ENCODE results near the gene KCNE3.

Gene KCNE3

DNA sequence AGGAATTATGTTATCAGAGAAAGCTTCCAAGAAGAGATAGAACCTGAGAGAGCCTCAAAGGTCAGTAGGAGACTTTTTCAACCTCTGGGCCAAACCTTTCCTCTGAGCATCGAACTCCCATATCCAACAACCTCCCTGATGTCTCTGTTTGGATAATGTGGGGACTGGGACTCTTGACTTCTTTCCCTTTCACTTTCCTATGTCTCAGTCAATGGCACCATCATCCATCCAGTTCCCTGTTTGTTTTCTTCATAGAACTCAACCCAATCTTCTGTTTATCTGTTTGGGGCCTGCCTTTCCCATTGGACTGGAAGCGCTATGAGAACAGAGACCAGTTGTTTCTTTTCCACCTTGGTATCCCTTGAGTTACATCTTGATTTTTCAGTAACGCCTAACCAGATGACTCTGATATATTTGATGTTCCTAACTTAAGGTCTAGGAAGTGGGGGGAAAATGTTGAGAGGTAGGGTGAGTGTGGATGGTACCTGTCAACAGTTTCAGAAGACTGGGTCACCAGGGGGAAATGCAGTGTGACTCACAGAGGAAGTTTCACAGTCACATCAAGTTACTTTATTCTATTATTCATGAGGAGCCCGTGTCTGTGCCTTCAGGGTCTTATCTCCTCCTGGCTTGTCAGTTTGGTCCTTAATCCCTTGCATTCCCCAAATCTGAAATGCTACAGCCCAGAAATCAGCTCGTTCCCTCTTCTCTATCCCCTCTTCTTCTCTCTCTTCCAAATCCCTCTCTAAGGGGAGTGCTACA lies 4.5 kb upstream of the KCNE3 start:
- DNase-seq (ENCODE audit: low spot score) = no peak

DNA sequence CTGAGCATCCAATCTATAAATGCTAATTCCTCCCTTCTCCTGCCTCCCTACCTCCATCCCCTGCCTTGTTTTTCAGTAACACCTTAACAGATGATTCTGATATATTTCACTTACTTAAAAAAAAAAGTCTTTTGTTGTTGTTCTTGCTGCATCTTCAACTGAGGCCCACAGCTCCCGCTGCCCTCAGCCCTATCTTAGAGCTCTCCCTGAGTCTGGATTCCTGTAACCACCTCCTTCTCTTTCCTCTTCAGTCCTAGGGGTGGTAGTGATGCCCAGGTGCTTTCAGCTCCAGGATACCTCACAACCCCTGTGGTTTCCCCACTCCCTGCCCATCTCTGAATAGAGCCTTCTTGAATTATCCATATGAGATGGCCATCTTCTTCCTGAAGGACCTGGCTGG lies 3.7 kb upstream of the KCNE3 start:
- no peak for DNase-seq (ENCODE audit: low spot score)

GRCh38 chr11:74470526-74470925 lies 3.2 kb upstream of the KCNE3 start:
- DNase-seq (ENCODE audit: low spot score) = no peak

- no peak for DNase-seq (ENCODE audit: low spot score)
Measured at GRCh38 chr11:74468936-74469335, 1.6 kb upstream of the KCNE3 start.

GRCh38 chr11:74468521-74468920 lies 1.2 kb upstream of the KCNE3 start:
- no peak for DNase-seq (ENCODE audit: low spot score)

DNA sequence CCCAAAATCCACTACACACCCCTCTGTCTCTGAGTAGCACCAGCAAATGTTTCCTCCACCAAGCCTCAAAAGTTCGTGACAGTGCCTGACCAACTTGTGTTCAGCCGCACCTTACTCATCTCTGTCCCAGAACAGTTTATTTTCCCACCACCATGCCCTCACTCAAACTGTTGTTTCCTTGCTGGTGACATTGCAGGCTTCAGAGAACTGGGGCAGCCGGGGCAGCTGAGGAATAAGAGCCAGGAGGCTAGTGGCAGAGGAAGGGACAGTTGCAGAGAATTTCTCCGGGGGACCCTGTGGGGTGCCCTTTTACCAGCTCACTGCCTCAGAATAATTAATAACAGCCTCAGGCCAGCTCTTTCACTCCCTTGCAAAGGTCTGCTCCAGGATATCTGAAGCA lies 709 bp upstream of the KCNE3 start:
- no peak for DNase-seq (ENCODE audit: low spot score)

GRCh38 chr11:74465291-74465708 lies 2.0 kb downstream of the KCNE3 start:
- DNase-seq (ENCODE audit: low spot score) = no peak

DNA sequence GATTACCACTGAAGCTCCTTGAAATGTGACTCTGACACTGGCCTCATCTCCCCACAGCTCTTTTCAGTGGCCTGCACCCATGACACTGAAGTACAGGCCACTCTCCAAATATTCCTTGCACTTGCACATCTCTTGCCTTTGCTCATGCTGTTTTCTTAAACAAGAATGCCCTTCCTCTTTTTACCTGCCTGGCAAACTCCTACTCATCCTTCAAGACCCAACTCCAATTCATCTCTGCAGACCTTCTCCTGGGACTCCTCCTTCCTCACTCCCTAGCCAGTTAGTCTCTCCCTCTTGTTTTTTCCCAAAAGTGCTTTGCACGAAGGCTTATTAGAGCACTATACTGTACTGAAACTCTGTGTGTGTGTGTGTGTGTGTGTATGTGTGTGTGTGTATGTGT lies 2.6 kb downstream of the KCNE3 start:
- no peak for DNase-seq (ENCODE audit: low spot score)

GRCh38 chr11:74463216-74463615 lies 4.1 kb downstream of the KCNE3 start:
- no peak for DNase-seq (ENCODE audit: low spot score)

- DNase-seq (ENCODE audit: low spot score) = no peak
Measured at GRCh38 chr11:74462631-74463030, 4.7 kb downstream of the KCNE3 start.

DNA sequence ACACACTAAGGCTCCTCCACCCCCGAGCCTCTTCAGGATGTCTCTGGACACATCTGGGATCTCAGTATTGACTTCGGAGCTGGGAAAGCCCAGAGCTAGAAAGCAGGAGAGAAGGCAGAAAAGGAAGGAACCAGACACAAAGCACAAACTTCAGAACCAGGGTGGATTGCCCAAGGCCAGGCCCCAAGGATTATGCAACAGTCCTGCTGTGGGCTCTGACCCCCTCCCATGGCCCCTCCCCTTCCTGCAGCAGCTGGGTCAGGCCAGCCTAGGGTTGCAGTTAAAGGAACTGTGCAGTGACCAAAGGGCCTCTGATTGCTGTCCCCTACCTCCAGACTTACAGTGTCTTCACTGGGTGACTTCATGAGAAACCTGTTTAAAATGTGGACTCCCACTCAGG lies 5.3 kb downstream of the KCNE3 start:
- no peak for DNase-seq (ENCODE audit: low spot score)

DNA sequence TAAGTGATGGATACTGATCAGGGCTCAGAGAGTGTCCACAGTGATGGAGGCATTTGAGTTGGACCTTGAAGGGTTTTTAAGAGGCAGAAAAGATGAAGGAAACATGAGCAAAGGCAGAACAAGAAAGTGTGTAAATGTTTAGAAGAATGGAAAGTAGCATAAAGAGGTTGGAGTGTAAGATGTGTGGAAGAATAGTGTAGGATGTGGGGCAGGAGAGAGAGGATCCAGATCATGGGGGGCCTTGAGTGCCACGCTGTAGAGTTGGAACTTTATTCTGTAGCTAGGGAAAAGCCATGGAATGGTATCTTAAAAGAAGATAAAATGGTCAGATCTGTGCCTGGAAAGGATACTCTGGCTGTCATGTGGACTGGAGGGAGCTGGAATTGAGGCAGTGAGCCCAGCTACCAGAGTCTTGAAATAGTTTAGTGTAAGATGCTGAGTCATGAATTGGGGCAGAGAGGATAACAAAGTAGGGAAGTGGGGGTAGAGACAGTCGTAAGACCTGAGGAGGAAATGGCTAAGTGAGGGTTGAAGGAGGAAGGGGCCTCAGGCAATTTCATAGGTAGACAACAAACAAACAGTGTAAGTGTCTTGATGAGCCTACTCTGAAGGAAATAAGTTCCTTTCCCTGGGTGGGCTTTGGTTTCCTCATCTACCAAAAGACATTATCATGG lies 6.7 kb downstream of the KCNE3 start:
- DNase-seq (ENCODE audit: low spot score) = no peak

DNA sequence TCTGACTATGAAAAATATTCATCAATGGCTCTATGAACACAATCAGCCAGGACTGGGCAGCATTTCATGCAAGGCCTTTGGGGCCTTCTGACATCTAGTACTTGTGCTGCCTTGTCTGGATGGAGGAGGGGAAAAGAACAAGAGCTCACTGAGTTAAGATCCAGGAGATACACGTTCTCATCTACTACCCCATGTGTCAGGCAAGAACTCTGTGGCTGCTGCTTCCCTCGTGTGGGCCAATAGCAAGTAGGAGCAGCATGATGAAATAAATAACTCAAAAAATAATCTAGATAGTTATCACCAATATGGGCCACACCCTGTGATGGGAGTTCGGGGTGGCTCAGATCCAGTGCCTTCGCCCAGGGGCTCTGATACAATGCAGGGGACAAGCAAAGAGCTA lies 7.3 kb downstream of the KCNE3 start:
- no peak for DNase-seq (ENCODE audit: low spot score)

GRCh38 chr11:74459584-74459983 lies 7.8 kb downstream of the KCNE3 start:
- no peak for DNase-seq (ENCODE audit: low spot score)

DNA sequence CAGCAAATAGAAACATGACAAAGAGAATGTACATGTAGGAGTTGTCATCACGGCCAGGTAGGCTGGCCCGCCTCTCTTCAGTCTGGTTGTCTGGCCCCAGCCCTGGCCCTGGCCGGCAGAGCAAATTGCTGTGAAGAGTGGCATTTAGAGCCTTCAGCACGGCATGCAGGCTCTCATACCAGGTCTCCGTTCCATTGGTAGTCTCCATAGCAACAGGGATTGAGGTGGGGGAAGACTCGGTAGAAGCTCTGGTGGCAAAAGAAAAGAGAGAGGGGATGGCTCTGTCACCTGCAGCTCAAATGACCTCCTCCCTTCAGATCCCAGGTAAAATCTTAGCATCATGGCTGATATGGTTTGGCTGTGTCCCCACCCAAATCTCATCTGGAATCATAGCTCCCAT lies 10.0 kb downstream of the KCNE3 start:
- no peak for DNase-seq (ENCODE audit: low spot score)

GRCh38 chr11:74453373-74453975 lies 13.9 kb downstream of the KCNE3 start:
- peak; percentile 58 for DNase-seq (ENCODE audit: low spot score)

DNA sequence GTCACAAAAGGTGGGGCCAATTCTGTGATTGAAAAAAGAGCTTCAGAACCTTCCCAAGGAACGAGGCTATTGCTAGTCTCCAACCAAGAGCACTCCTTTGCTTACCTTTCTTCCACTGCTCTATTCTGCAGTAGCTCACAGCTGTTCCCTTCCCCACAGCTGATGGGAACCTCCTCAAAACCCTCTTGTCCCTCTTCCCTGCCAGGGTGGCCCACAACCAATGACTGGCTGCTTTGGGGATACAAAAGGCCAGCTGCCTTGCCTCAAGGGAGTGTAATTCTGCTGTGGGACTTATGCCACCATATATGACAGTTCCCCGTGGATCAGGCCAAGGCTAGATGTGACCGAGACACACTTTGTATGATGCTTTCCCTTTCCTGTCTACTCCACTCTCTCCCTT lies 15.0 kb downstream of the KCNE3 start:
- no peak for DNase-seq (ENCODE audit: low spot score)

DNA sequence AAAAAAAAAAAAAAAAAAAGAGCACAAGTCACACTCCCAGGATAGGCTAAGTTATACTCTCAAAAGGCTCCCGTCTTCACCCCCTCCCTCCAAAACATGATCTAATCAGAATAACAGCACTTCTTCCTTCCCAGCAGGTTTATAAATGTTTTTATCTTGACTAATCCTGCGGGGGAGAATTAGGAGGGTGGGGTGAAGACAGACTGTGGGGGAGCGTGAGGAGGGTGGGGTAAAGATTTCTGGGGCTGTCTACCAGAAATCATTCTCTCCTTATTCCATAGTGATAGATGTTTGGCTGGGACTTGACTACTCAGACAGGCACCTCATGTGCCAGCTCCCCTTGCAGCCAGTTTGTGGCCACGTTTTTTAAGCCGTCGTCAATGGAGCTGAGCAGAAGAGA lies 17.0 kb downstream of the KCNE3 start:
- DNase-seq (ENCODE audit: low spot score) = no peak

DNA sequence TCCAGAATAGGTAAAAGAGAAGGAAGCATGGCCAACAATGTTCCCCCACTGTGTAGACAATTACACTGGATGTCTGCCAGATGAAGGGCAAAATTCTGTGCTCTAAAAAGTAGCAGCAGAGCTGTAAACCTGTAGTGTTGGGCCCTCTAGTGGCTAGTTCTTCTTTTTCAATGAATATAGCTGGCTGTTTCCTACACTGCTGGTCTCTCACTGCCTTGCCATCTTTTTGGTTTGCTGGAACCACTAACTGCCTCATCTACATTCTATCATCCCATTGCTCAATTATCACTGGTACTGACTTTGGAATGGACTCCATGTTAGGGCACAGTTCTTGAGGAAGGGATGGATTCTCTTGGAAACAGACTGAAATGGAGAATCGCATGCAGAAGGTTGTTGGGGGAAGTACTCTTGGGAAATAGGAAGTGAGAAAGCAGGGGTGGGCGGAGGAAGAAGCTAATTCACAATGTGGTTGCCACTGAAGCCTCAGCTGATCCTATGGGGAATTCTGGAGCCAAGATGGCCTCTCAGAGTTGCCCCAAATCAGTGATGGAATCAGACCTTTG lies 17.9 kb downstream of the KCNE3 start:
- DNase-seq (ENCODE audit: low spot score) = peak; percentile 51

GRCh38 chr11:74447720-74448119 lies 19.6 kb downstream of the KCNE3 start:
- DNase-seq (ENCODE audit: low spot score) = no peak

GRCh38 chr11:74446532-74446938 lies 20.8 kb downstream of the KCNE3 start:
- no peak for DNase-seq (ENCODE audit: low spot score)

DNA sequence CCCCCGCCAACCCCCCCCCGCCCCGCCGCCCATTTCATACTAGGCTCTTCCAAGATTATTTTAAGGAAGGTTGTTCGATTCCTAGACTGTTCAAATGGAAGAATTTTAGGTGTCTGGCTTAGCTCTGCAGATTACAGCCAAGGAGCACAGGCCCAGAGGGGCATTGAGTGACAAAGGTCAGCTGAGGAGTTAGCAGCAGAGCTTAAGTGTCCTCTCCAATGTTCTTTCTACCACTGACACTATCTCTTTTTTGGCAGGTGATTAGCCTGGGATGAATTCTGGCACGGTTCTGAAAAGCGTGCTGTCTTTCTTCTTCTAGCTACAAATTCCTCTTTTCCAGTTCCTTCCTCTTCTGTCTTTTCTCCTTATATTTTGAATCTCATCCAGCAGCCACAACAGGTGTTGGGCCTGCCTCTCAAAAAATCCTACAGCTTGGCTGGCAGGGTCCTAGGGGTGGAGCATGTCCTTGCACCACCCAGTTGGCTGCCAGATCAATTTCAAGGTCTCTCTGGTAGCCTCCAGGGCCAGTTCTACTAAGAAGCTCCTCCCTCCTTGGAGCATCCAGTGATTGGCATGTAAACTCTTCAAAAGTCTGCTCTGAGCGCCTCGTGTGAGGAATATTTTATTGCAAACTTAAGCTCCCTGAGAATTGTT lies 23.0 kb downstream of the KCNE3 start:
- no peak for DNase-seq (ENCODE audit: low spot score)

Measured in hepatic stellate cell (primary cell).